HL-60 (cell line): ENCODE results near the gene IL17A.

Experiments used
- DNase-seq, 2 experiments: peaks; one replicate each; pipeline ENCODE4 v3.0.0-alpha.2; 2010 to 2020; ENCODE audit warnings: low read depth in 1 of 2, low spot score in 1 of 2
- H3K27ac ChIP-seq: fragments of 250-450 bp; sonication (Bioruptor Pico); replicated peaks from 2 replicates; pipeline ENCODE4 v1.5.1; 2020; ENCODE audit warnings: mild to moderate bottlenecking, moderate library complexity
- H3K27me3 ChIP-seq: fragments of 250-450 bp; sonication (Bioruptor Pico); 2 replicates; pipeline ENCODE4 v1.5.1; 2021; ENCODE audit warnings: mild to moderate bottlenecking, moderate library complexity; ENCODE audit not compliant: insufficient read depth, poor library complexity, severe bottlenecking
- H3K4me3 ChIP-seq: replicated peaks from 2 replicates; pipeline ENCODE4 v1.5.1; 2011; ENCODE audit warnings: mild to moderate bottlenecking, control low read depth, low read length; ENCODE audit not compliant: insufficient read depth
- GABPA ChIP-seq: IDR thresholded peaks from 2 replicates; pipeline ENCODE4 v1.6.1; 2012; ENCODE audit warnings: low read depth
- POLR2AphosphoS5 ChIP-seq: IDR thresholded peaks from 2 replicates; pipeline ENCODE4 v1.6.1; 2012; ENCODE audit warnings: low read depth
- SPI1 ChIP-seq: IDR thresholded peaks from 2 replicates; pipeline ENCODE4 v1.6.1; 2012; ENCODE audit warnings: low read depth, mild to moderate bottlenecking, borderline replicate concordance
- TF ChIP-seq, protein P1 (sequence below): IDR thresholded peaks from one replicate; pipeline ENCODE4 v1.5.1; 2011; ENCODE audit warnings: low read length, control low read depth, inconsistent platforms; ENCODE audit not compliant: insufficient read depth
- TF ChIP-seq, protein P2 (sequence below): IDR thresholded peaks from 2 replicates; pipeline ENCODE4 v1.6.1; 2012; ENCODE audit warnings: low read depth; ENCODE audit not compliant: insufficient replicate concordance

IL17A gene

DNA sequence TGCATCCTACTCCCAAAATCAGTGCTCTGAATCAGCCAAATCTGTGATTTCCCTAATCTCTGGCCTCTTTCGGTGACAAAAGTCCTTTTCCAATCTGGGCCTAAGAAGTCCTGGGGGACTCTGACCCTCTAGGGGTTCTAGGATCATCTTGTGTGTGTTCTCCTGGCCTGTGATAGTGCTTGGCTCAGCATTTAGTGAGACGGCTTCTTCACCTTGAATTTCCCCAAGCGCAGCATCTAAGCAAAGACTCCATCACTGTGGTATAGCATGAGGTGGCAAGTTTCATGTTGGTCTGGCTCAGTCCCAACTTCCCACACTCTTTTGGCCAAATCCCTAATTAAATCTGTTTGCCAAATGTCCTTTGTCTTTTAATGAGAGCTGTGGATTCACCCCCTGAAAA is 12.1 kb upstream of the IL17A start:
- TF ChIP-seq, protein P1, sequence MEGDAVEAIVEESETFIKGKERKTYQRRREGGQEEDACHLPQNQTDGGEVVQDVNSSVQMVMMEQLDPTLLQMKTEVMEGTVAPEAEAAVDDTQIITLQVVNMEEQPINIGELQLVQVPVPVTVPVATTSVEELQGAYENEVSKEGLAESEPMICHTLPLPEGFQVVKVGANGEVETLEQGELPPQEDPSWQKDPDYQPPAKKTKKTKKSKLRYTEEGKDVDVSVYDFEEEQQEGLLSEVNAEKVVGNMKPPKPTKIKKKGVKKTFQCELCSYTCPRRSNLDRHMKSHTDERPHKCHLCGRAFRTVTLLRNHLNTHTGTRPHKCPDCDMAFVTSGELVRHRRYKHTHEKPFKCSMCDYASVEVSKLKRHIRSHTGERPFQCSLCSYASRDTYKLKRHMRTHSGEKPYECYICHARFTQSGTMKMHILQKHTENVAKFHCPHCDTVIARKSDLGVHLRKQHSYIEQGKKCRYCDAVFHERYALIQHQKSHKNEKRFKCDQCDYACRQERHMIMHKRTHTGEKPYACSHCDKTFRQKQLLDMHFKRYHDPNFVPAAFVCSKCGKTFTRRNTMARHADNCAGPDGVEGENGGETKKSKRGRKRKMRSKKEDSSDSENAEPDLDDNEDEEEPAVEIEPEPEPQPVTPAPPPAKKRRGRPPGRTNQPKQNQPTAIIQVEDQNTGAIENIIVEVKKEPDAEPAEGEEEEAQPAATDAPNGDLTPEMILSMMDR = no peak
- TF ChIP-seq SPI1 (no peak), POLR2AphosphoS5 (no peak), GABPA (no peak)
- TF ChIP-seq, protein P2, sequence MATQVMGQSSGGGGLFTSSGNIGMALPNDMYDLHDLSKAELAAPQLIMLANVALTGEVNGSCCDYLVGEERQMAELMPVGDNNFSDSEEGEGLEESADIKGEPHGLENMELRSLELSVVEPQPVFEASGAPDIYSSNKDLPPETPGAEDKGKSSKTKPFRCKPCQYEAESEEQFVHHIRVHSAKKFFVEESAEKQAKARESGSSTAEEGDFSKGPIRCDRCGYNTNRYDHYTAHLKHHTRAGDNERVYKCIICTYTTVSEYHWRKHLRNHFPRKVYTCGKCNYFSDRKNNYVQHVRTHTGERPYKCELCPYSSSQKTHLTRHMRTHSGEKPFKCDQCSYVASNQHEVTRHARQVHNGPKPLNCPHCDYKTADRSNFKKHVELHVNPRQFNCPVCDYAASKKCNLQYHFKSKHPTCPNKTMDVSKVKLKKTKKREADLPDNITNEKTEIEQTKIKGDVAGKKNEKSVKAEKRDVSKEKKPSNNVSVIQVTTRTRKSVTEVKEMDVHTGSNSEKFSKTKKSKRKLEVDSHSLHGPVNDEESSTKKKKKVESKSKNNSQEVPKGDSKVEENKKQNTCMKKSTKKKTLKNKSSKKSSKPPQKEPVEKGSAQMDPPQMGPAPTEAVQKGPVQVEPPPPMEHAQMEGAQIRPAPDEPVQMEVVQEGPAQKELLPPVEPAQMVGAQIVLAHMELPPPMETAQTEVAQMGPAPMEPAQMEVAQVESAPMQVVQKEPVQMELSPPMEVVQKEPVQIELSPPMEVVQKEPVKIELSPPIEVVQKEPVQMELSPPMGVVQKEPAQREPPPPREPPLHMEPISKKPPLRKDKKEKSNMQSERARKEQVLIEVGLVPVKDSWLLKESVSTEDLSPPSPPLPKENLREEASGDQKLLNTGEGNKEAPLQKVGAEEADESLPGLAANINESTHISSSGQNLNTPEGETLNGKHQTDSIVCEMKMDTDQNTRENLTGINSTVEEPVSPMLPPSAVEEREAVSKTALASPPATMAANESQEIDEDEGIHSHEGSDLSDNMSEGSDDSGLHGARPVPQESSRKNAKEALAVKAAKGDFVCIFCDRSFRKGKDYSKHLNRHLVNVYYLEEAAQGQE = no peak
- no peak overlapping the region for H3K4me3 ChIP-seq
- no peaks in the 10 kb centered on the region for H3K27me3 ChIP-seq
- no peak overlapping the region for H3K27ac ChIP-seq
- DNase-seq = no peak

DNA sequence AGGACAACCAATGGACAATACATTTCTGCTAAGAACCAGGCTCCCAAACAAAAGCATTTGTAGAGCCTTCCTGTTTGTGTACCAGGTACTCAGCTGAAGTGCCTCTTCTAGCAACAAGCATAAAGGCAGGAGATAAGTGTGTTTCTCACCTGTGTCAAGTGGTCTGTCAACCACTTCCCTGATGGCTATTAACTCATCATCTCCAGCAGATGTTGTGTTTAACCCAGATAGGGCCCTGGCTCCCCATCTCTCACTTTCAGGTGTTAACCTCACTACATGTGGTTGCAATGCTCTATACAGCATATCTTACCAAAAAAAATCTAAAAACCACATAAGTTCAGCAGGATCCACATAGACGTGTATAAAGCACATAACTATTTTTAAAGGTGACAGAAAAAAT is 9.6 kb upstream of the IL17A start:
- H3K4me3 ChIP-seq = no peak overlapping the region
- H3K27ac ChIP-seq = no peak overlapping the region
- no peak for DNase-seq
- TF ChIP-seq POLR2AphosphoS5 (no peak), GABPA (no peak), SPI1 (no peak)
- TF ChIP-seq, protein P2 = no peak
- TF ChIP-seq, protein P1 = no peak
- no peaks in the 10 kb centered on the region for H3K27me3 ChIP-seq

DNA sequence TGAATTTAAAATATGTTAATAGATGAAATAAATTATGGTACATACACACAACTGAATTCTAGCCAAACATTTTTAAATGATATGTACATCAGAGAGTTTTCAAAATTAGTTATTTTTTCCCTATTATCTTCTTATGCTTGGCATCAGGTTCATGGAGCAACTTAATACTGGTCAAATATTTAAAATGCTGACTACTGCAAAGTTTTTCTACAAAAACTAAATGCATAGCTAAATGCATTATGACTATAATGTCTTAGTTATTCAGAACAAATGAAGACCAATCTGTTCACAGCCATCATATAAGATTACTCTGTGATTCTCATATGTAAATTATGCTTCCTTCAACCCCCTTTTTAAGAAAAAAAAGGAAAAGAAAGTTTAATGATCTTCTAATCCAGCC is 8.2 kb upstream of the IL17A start:
- TF ChIP-seq, protein P2 = no peak
- TF ChIP-seq POLR2AphosphoS5 = no peak
- TF ChIP-seq, protein P1 = no peak
- no peak for TF ChIP-seq SPI1
- TF ChIP-seq GABPA = no peak
- Histone ChIP-seq H3K27me3 (no peaks in the 10 kb centered on the region), H3K27ac (no peak overlapping the region), H3K4me3 (no peak overlapping the region)
- DNase-seq = no peak
